ENCODE measurements around the gene PTTG2. TPM values are rescaled to one million over a fixed set of nuclear protein-coding genes. Genes with fewer than 3 reads are reported as not detected.
A peak's percentile ranks its signal among the peaks of the same experiment; 100 is the strongest.

Gene PTTG2
- total and polyA plus RNA-seq, 2 of the 4 experiments (the other 2 are of a cell fraction): not detected

DNA sequence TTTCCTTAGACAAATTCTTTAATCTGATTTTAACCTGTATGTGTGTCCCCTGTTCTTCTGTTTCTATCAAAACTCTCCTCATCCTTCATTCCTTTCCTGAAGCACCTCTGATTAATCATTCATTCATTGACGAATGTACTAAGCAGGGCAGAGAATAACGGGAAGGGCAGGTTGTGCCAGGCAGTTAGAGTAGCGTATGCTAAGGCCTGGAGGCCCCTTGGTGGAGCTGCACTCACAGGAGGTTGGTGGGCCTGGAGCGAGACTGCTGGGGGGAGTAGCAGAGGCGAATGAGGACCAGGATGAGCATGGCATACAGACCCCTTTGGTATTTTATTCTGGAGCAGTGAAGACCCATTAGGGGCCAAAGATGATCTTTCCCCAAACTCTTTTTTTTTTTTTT is 22.5 kb downstream of the PTTG2 start:
- Histone ChIP-seq H3K9ac (ENCODE audit: low read depth, low read length) (no peak overlapping the region), H3K4me2 (ENCODE audit: low read depth, low read length) (no peak overlapping the region), H3K9me3 (ENCODE audit: control insufficient read depth, insufficient read depth, low read length) (no peaks in the 10 kb centered on the region), H3K56ac (ENCODE audit: extremely low read depth, insufficient read depth, low read length) (no peak overlapping the region), H2AK5ac (ENCODE audit: low read depth, low read length) (no peak overlapping the region), H2BK5ac (ENCODE audit: low read depth, low read length, poor library complexity, severe bottlenecking) (no peak overlapping the region), H2AFZ (replicated peaks; ENCODE audit: low read length, poor library complexity) (no peak overlapping the region), H3K23ac (ENCODE audit: low read depth, low read length) (no peak overlapping the region), H4K5ac (ENCODE audit: low read depth, low read length) (no peak overlapping the region), H3K4ac (ENCODE audit: low read depth, low read length) (peak overlapping the region; percentile 19; the same call in 1 of the 2 replicates), H4K20me1 (ENCODE audit: insufficient read depth, low read length) (peaks cover 10% of the 10 kb centered on the region; the same call in 1 of the 2 replicates), H3K18ac (ENCODE audit: low read depth, low read length) (no peak overlapping the region), H2BK20ac (ENCODE audit: low read depth, low read length) (no peak overlapping the region), H3K9me1 (ENCODE audit: insufficient read depth, low read length) (peaks cover 18% of the 10 kb centered on the region), H3K14ac (replicated peaks; ENCODE audit: low read depth, low read length) (no peak overlapping the region), H4K91ac (ENCODE audit: insufficient read depth, low read depth, low read length) (peak overlapping the region; percentile 32; the same call in 1 of the 2 replicates), H2BK15ac (ENCODE audit: low read depth, low read length) (no peak overlapping the region), H3K27me3 (ENCODE audit: control insufficient read depth, insufficient read depth, low read length) (no peaks in the 10 kb centered on the region), H3K4me1 (ENCODE audit: control insufficient read depth, insufficient read depth, low read length) (peaks cover 10% of the 10 kb centered on the region), H3K36me3 (ENCODE audit: control insufficient read depth, insufficient read depth, low read length) (no peaks in the 10 kb centered on the region), H3K27ac (ENCODE audit: insufficient read depth, low read length) (no peak overlapping the region), H4K8ac (ENCODE audit: low read depth in 2 of 2, low read length in 2 of 2) (no peak overlapping the region; a peak in 1 of 4 replicates), H2AK9ac (replicated peaks; ENCODE audit: low read depth, low read length, poor library complexity) (peak overlapping the region; percentile 60), H3K4me3 (ENCODE audit: insufficient read depth, low read depth, low read length) (no peak overlapping the region), H2BK120ac (ENCODE audit: low read depth, low read length) (peak overlapping the region; percentile 56), H3K79me1 (ENCODE audit: low read depth in 1 of 2, low read length in 2 of 2) (peaks cover 23 to 56% of the 10 kb centered on the region in 2 experiments; a peak in 3 of 4 replicates)
- 81% methylated on average over 3 of the region's 5 CpGs; no CpG with 5 or more reads in 1 of the 2 experiments for WGBS, 2 experiments (ENCODE audit: extremely low coverage in 2 of 2, insufficient read length in 1 of 2)
- ATAC-seq (ENCODE audit: low read depth) (no peak), DNase-seq (no peak)
- dilution Hi-C loops (cut with HindIII; ENCODE audit: low sequenced_read_pairs, unreplicated experiment): no loop called here
- CTCF ChIA-PET: interaction anchor here (0.6 kb wide), 1 partner anchor 8 kb away, joined by 3 read pairs; no protein-coding TSS in a partner anchor
- no TSS peak for BruUV-seq (replicated peaks)
- intact Hi-C loops (cut with micrococcal nuclease): no loop called here
- TF ChIP-seq RCOR1 (IDR thresholded peaks at IDR 0.05; ENCODE audit: insufficient replicate concordance, low read length) (no peak), RAD21 (IDR thresholded peaks at IDR 0.05; ENCODE audit: low read length) (no peak), FOS (IDR thresholded peaks at IDR 0.05; ENCODE audit: low read depth, low read length) (no peak), MAZ (IDR thresholded peaks at IDR 0.05; ENCODE audit: borderline replicate concordance, low read depth, low read length) (no peak), NFE2L2 (IDR thresholded peaks at IDR 0.05; ENCODE audit: low read depth, low read length) (no peak), RFX5 (IDR thresholded peaks at IDR 0.05; ENCODE audit: low read depth, low read length) (no peak), CEBPB (IDR thresholded peaks at IDR 0.05; ENCODE audit: low read depth, low read length) (no peak), CHD1 (IDR thresholded peaks at IDR 0.05; ENCODE audit: low read depth, low read length) (no peak), BHLHE40 (IDR thresholded peaks at IDR 0.05; ENCODE audit: low read depth, low read length) (no peak), MAFK (IDR thresholded peaks at IDR 0.05; ENCODE audit: low read depth, low read length) (no peak), POLR2A (IDR thresholded peaks at IDR 0.05; ENCODE audit: low read depth, low read length) (no peak), MXI1 (IDR thresholded peaks at IDR 0.05; ENCODE audit: borderline replicate concordance, low read depth, low read length) (no peak), SMC3 (IDR thresholded peaks at IDR 0.05; ENCODE audit: low read depth, low read length) (no peak)
- TF ChIP-seq, protein P1, sequence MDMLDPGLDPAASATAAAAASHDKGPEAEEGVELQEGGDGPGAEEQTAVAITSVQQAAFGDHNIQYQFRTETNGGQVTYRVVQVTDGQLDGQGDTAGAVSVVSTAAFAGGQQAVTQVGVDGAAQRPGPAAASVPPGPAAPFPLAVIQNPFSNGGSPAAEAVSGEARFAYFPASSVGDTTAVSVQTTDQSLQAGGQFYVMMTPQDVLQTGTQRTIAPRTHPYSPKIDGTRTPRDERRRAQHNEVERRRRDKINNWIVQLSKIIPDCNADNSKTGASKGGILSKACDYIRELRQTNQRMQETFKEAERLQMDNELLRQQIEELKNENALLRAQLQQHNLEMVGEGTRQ (IDR thresholded peaks at IDR 0.05; ENCODE audit: low read depth, low read length): no peak
- TF ChIP-seq, protein P2, sequence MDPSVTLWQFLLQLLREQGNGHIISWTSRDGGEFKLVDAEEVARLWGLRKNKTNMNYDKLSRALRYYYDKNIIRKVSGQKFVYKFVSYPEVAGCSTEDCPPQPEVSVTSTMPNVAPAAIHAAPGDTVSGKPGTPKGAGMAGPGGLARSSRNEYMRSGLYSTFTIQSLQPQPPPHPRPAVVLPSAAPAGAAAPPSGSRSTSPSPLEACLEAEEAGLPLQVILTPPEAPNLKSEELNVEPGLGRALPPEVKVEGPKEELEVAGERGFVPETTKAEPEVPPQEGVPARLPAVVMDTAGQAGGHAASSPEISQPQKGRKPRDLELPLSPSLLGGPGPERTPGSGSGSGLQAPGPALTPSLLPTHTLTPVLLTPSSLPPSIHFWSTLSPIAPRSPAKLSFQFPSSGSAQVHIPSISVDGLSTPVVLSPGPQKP (IDR thresholded peaks at IDR 0.05; ENCODE audit: borderline replicate concordance, low read depth, low read length): no peak
- TF ChIP-seq, protein P3, sequence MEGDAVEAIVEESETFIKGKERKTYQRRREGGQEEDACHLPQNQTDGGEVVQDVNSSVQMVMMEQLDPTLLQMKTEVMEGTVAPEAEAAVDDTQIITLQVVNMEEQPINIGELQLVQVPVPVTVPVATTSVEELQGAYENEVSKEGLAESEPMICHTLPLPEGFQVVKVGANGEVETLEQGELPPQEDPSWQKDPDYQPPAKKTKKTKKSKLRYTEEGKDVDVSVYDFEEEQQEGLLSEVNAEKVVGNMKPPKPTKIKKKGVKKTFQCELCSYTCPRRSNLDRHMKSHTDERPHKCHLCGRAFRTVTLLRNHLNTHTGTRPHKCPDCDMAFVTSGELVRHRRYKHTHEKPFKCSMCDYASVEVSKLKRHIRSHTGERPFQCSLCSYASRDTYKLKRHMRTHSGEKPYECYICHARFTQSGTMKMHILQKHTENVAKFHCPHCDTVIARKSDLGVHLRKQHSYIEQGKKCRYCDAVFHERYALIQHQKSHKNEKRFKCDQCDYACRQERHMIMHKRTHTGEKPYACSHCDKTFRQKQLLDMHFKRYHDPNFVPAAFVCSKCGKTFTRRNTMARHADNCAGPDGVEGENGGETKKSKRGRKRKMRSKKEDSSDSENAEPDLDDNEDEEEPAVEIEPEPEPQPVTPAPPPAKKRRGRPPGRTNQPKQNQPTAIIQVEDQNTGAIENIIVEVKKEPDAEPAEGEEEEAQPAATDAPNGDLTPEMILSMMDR (conservative IDR thresholded peaks at IDR 0.05; ENCODE audit: low read depth, low read length): no peak
- POLR2A ChIA-PET (ENCODE audit: unreplicated experiment): interaction anchor here (0.5 kb wide), 1 partner anchor 9 kb away, joined by 4 read pairs; no protein-coding TSS in a partner anchor
- in situ Hi-C loops (cut with MboI; ENCODE audit: low sequenced_read_pairs): no loop called here
